Activated naive CD4-positive, alpha-beta T cell treated with Interleukin-2 at 50 U/mL for 16 hours (primary cell): ENCODE results near the gene KIAA1217.
"Not testable (repeated sequence)": the region's sequence is repeated elsewhere in the genome, so short reads cannot be mapped to it uniquely, and the experiment has no call there.

Source experiments
- DNase-seq: peaks from one replicate; pipeline ENCODE4 v3.0.0-alpha.2; 2020

Gene KIAA1217

GRCh38 chr10:24445958-24446357 is 237.0 kb downstream of the KIAA1217 start:
- not testable (repeated sequence) for DNase-seq

GRCh38 chr10:24446739-24447138 is 237.8 kb downstream of the KIAA1217 start:
- no peak for DNase-seq

- no peak for DNase-seq
Observed at GRCh38 chr10:24448351-24448999, 239.5 kb downstream of the KIAA1217 start.

GRCh38 chr10:24449321-24449740 is 240.4 kb downstream of the KIAA1217 start:
- no peak for DNase-seq

GRCh38 chr10:24449769-24450310 is 240.9 kb downstream of the KIAA1217 start:
- DNase-seq: no peak

GRCh38 chr10:24451325-24451820 is 242.4 kb downstream of the KIAA1217 start:
- no peak for DNase-seq

- no peak for DNase-seq
Observed at GRCh38 chr10:24452030-24452429, 243.1 kb downstream of the KIAA1217 start.

GRCh38 chr10:24453404-24453830 is 244.5 kb downstream of the KIAA1217 start:
- no peak for DNase-seq

- no peak for DNase-seq
Observed at GRCh38 chr10:24453973-24454372, 245.0 kb downstream of the KIAA1217 start.

GRCh38 chr10:24455447-24455846 is 246.5 kb downstream of the KIAA1217 start:
- DNase-seq: no peak

GRCh38 chr10:24456322-24456721 is 247.4 kb downstream of the KIAA1217 start:
- no peak for DNase-seq

GRCh38 chr10:24457661-24458318 is 248.9 kb downstream of the KIAA1217 start:
- no peak for DNase-seq

GRCh38 chr10:24459836-24460235 is 250.9 kb downstream of the KIAA1217 start:
- no peak for DNase-seq

- DNase-seq: no peak
Observed at GRCh38 chr10:24462291-24462813, 253.4 kb downstream of the KIAA1217 start.

GRCh38 chr10:24462889-24463552 is 254.1 kb downstream of the KIAA1217 start:
- no peak for DNase-seq

GRCh38 chr10:24463611-24464426 is 254.9 kb downstream of the KIAA1217 start:
- peak; percentile 44 for DNase-seq

GRCh38 chr10:24465124-24465874 is 256.4 kb downstream of the KIAA1217 start:
- DNase-seq: no peak

GRCh38 chr10:24465891-24466818 is 257.2 kb downstream of the KIAA1217 start:
- peak; percentile 69 for DNase-seq

GRCh38 chr10:24467136-24467535 is 258.2 kb downstream of the KIAA1217 start:
- no peak for DNase-seq

GRCh38 chr10:24467605-24468004 is 258.7 kb downstream of the KIAA1217 start:
- DNase-seq: no peak
